ENCODE data around the gene SCARB1.

Gene SCARB1

GRCh38 chr12:124760560-124760959, 103.1 kb downstream of the SCARB1 start:
- in situ Hi-C loops (cut with MboI; ENCODE audit: low sequenced_read_pairs, unreplicated experiment) = loop anchor here (5.0 to 25.0 kb wide), 3 partner anchors 196 to 718 kb away; partner anchors contain the start of gene NCOR2
- no peak for DNase-seq (ENCODE audit: low spot score)
- TF ChIP-seq, protein P1, sequence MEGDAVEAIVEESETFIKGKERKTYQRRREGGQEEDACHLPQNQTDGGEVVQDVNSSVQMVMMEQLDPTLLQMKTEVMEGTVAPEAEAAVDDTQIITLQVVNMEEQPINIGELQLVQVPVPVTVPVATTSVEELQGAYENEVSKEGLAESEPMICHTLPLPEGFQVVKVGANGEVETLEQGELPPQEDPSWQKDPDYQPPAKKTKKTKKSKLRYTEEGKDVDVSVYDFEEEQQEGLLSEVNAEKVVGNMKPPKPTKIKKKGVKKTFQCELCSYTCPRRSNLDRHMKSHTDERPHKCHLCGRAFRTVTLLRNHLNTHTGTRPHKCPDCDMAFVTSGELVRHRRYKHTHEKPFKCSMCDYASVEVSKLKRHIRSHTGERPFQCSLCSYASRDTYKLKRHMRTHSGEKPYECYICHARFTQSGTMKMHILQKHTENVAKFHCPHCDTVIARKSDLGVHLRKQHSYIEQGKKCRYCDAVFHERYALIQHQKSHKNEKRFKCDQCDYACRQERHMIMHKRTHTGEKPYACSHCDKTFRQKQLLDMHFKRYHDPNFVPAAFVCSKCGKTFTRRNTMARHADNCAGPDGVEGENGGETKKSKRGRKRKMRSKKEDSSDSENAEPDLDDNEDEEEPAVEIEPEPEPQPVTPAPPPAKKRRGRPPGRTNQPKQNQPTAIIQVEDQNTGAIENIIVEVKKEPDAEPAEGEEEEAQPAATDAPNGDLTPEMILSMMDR (IDR thresholded peaks at IDR 0.05; ENCODE audit: borderline replicate concordance, control extremely low read depth, extremely low read depth, insufficient read depth, missing control alignments) = no peak

GRCh38 chr12:124759841-124760503, 103.7 kb downstream of the SCARB1 start:
- in situ Hi-C loops (cut with MboI; ENCODE audit: low sequenced_read_pairs, unreplicated experiment) = loop anchor here (5.0 to 25.0 kb wide), 3 partner anchors 195 to 718 kb away; partner anchors contain the start of gene NCOR2
- no peak for DNase-seq (ENCODE audit: low spot score)
- TF ChIP-seq, protein P1 (IDR thresholded peaks at IDR 0.05; ENCODE audit: borderline replicate concordance, control extremely low read depth, extremely low read depth, insufficient read depth, missing control alignments) = no peak

GRCh38 chr12:124758266-124759220, 105.1 kb downstream of the SCARB1 start:
- TF ChIP-seq, protein P1 (IDR thresholded peaks at IDR 0.05; ENCODE audit: borderline replicate concordance, control extremely low read depth, extremely low read depth, insufficient read depth, missing control alignments) = no peak
- in situ Hi-C loops (cut with MboI; ENCODE audit: low sequenced_read_pairs, unreplicated experiment) = loop anchor here (25.0 kb wide), 1 partner anchor 371 kb away; no protein-coding TSS in a partner anchor
- DNase-seq (ENCODE audit: low spot score) = no peak

GRCh38 chr12:124757329-124757728, 106.3 kb downstream of the SCARB1 start:
- DNase-seq (ENCODE audit: low spot score) = no peak
- in situ Hi-C loops (cut with MboI; ENCODE audit: low sequenced_read_pairs, unreplicated experiment) = loop anchor here (25.0 kb wide), 1 partner anchor 370 kb away; no protein-coding TSS in a partner anchor
- TF ChIP-seq, protein P1 (IDR thresholded peaks at IDR 0.05; ENCODE audit: borderline replicate concordance, control extremely low read depth, extremely low read depth, insufficient read depth, missing control alignments) = no peak

DNA sequence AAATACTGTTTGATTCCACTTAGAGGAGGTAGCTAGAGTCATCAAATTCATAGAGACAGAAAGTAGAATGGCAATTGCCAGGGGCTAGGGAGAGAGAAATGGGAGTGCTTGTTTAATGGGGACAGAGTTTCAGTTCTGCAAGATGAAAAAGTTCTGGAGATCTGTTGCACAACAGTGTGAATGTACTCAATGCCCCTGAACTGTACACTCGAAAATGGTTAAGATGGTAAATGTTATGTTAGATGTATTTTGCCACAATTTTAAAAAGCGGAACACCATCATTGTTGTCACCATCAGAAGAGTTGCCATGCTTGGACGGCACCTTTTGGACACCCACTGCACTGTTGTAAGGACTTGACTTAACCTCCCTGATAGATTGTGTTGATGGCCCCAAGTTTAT, 106.9 kb downstream of the SCARB1 start:
- TF ChIP-seq, protein P1 (IDR thresholded peaks at IDR 0.05; ENCODE audit: borderline replicate concordance, control extremely low read depth, extremely low read depth, insufficient read depth, missing control alignments) = no peak
- in situ Hi-C loops (cut with MboI; ENCODE audit: low sequenced_read_pairs, unreplicated experiment) = loop anchor here (25.0 kb wide), 1 partner anchor 369 kb away; no protein-coding TSS in a partner anchor
- DNase-seq (ENCODE audit: low spot score) = no peak

DNA sequence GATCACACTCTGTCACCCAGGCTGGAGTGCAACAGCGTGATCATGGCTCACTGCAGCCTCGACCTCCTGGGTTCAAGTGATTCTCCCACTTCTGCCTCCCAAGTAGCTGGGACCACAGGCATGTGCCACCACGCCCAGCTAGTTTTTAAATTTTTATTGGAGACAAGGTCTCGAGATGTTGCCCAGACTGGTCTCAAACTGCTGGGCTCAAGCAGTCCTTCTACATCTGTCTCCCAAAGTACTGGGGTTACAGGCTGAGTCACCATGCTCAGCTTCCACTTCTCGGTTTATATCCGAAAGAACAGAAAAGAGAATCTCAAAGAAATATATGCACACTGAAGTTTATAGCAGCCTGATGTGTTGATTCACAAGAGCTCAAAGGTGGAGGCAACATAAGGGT, 107.5 kb downstream of the SCARB1 start:
- in situ Hi-C loops (cut with MboI; ENCODE audit: low sequenced_read_pairs, unreplicated experiment) = loop anchor here (25.0 kb wide), 1 partner anchor 369 kb away; no protein-coding TSS in a partner anchor
- TF ChIP-seq, protein P1 (IDR thresholded peaks at IDR 0.05; ENCODE audit: borderline replicate concordance, control extremely low read depth, extremely low read depth, insufficient read depth, missing control alignments) = no peak
- no peak for DNase-seq (ENCODE audit: low spot score)
